ENCODE data around the gene PREP. TPM values are rescaled to one million over a fixed set of nuclear protein-coding genes. Genes with fewer than 3 reads are reported as not detected.
"Not testable (repeated sequence)": the region's sequence is repeated elsewhere in the genome, so short reads cannot be mapped to it uniquely, and the experiment has no call there.

Gene PREP
- total and polyA plus RNA-seq, 2 of the 8 experiments (the other 6 are each of a cell fraction or from before 2014, with no cell fraction given): 26.8 to 70.0 TPM

- H2AK5ac ChIP-seq (ENCODE audit: low read depth, low read length); H3K9ac ChIP-seq (replicated peaks in 1 of 4; ENCODE audit: extremely low read depth in 1 of 4, low read depth in 3 of 4, low read length in 3 of 4); H3K79me2 ChIP-seq (ENCODE audit: control insufficient read depth in 1 of 2, insufficient read depth in 2 of 2, low read length in 2 of 2); H2BK120ac ChIP-seq (replicated peaks; ENCODE audit: low read depth, low read length); H3K27me3 ChIP-seq (replicated peaks in 1 of 4; ENCODE audit: control insufficient read depth in 3 of 4, extremely low read depth in 1 of 4, insufficient read depth in 3 of 4, low read length in 3 of 4); H3K4ac ChIP-seq (replicated peaks; ENCODE audit: insufficient read length, low read depth, low read length); H3K18ac ChIP-seq (ENCODE audit: extremely low read depth, low read length); DNase-seq (ENCODE audit: low read depth in 1 of 2, low spot score in 2 of 2); H3K4me3 ChIP-seq (ENCODE audit: extremely low read depth in 1 of 4, insufficient read depth in 2 of 4, low read depth in 3 of 4, low read length in 4 of 4); H2BK20ac ChIP-seq (ENCODE audit: low read length); H3K79me1 ChIP-seq (ENCODE audit: low read depth, low read length); H3K27ac ChIP-seq (ENCODE audit: low read depth, low read length); H2BK5ac ChIP-seq (ENCODE audit: low read depth, low read length); POLR2A ChIA-PET (ENCODE audit: partially characterized antibody); H4K5ac ChIP-seq (ENCODE audit: insufficient read length, low read depth, low read length); H2BK12ac ChIP-seq (ENCODE audit: low read depth, low read length); H3K9me3 ChIP-seq (ENCODE audit: insufficient read depth in 2 of 2, low read depth in 1 of 2, low read length in 1 of 2); H3K4me2 ChIP-seq (ENCODE audit: insufficient read depth in 1 of 2, low read depth in 2 of 2, low read length in 2 of 2); H3K56ac ChIP-seq (replicated peaks; ENCODE audit: insufficient read length, low read depth, low read length); H2BK15ac ChIP-seq (ENCODE audit: low read length); H3K23ac ChIP-seq (ENCODE audit: insufficient read length); H2AFZ ChIP-seq (ENCODE audit: low read length); H4K20me1 ChIP-seq (replicated peaks in 1 of 2; ENCODE audit: control insufficient read depth in 1 of 2, insufficient read depth in 2 of 2, low read length in 2 of 2); H3K14ac ChIP-seq (ENCODE audit: insufficient read length); H3K36me3 ChIP-seq (ENCODE audit: control insufficient read depth in 2 of 4, insufficient read depth in 4 of 4, low read length in 3 of 4); H4K91ac ChIP-seq (replicated peaks; ENCODE audit: insufficient read length, low read length); H4K8ac ChIP-seq (ENCODE audit: extremely low read depth, insufficient read depth, low read length); FAIRE-seq; H3K4me1 ChIP-seq (replicated peaks in 1 of 4; ENCODE audit: control insufficient read depth in 3 of 4, insufficient read depth in 4 of 4, low read length in 3 of 4); H3K23me2 ChIP-seq (ENCODE audit: low read depth, low read length): not testable (repeated sequence)
- CTCF ChIA-PET (ENCODE audit: partially characterized antibody): interaction anchor here (0.6 to 1.5 kb wide), 2 partner anchors 8 to 15 kb away, joined by 3 to 6 read pairs; no protein-coding TSS in a partner anchor
- 89% methylated on average over 19 of the region's 21 CpGs; no CpG with 5 or more reads in 1 of the 2 experiments for WGBS, 2 experiments (ENCODE audit: extremely low coverage in 1 of 2, insufficient coverage in 1 of 2, insufficient read length in 1 of 2, insufficient replicate concordance in 2 of 2, low coverage in 1 of 2, low lambda C conversion rate in 2 of 2, missing lambda C conversion rate in 1 of 2)
Measured at GRCh38 chr6:105338350-105338983, 64.4 kb downstream of the PREP start.

All from H1 (cell line).